GM12872 (cell line): ENCODE data around the gene DERL2.

Experiments
- TF ChIP-seq, protein P1 (sequence below): IDR thresholded peaks from 3 replicates; pipeline ENCODE4 v1.5.1; 2011; ENCODE audit warnings: low read depth, mild to moderate bottlenecking, low read length, moderate library complexity; ENCODE audit not compliant: insufficient read depth

Gene DERL2

GRCh38 chr17:5443728-5444127 lies 42.2 kb downstream of the DERL2 start:
- TF ChIP-seq, protein P1, sequence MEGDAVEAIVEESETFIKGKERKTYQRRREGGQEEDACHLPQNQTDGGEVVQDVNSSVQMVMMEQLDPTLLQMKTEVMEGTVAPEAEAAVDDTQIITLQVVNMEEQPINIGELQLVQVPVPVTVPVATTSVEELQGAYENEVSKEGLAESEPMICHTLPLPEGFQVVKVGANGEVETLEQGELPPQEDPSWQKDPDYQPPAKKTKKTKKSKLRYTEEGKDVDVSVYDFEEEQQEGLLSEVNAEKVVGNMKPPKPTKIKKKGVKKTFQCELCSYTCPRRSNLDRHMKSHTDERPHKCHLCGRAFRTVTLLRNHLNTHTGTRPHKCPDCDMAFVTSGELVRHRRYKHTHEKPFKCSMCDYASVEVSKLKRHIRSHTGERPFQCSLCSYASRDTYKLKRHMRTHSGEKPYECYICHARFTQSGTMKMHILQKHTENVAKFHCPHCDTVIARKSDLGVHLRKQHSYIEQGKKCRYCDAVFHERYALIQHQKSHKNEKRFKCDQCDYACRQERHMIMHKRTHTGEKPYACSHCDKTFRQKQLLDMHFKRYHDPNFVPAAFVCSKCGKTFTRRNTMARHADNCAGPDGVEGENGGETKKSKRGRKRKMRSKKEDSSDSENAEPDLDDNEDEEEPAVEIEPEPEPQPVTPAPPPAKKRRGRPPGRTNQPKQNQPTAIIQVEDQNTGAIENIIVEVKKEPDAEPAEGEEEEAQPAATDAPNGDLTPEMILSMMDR = no peak

- TF ChIP-seq, protein P1 = no peak
These were observed 46.6 kb downstream of the DERL2 start for GRCh38 chr17:5439446-5439764.

- TF ChIP-seq, protein P1 = peak; percentile 96
These were observed 47.1 kb downstream of the DERL2 start, which contains the start of gene C1QBP for GRCh38 chr17:5438716-5439445. Gene C1QBP (minus strand): TSS chr17:5439155. CDS start chr17:5439073, 82 bp downstream.

- TF ChIP-seq, protein P1 = no peak
These were observed 48.2 kb downstream of the DERL2 start for GRCh38 chr17:5437721-5438317.

DNA sequence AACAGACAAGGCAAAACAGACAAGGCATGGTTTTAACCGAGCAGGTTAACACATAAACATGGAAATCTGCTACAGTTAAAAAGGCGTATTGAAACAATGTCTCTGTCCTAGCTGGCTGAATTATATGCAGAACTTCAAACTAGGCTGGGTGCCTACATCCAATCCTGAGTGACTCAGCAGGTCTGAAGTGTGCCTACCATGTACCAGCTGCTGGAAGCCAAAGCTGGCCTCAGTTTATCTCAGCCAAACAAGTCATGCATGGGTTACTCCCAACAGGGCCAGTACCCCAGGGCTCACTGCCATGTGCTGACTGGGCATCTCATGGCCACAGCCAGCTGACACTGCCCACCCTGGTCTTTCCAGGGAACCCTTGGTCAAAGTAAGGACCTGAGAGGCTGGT lies 51.0 kb downstream of the DERL2 start:
- TF ChIP-seq, protein P1 = no peak

GRCh38 chr17:5431949-5432556 lies 53.9 kb downstream of the DERL2 start:
- TF ChIP-seq, protein P1 = no peak

DNA sequence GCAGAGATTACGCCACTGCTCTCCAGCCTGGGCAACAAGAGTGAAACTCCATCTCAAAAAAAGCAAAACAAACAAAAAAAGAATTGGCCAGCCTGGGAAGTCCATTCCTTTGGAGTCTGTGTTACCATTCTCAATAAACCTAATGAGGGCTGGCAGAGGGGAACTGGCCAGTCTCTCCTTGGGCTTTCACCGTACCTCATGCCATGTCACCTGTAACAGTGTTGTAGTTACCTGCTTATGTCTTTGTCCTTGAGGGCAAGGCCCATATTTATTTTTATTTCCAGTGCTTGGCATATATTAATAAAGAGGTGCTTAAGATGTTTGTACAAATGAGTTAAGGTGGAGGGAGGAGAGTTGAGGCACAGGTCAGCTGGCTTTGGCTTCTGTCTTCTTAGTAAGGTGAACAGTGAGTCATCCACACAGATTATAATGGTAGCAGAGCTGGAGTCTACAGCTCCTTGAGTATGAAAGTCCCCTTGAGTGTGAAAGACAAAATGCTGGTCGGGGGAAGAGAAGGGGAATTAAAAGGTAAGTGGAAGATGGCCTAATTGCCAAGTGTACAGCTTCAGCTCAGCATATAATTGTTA lies 55.5 kb downstream of the DERL2 start:
- TF ChIP-seq, protein P1 = no peak
